ENCODE measurements around the gene RPEL1.

RPEL1 gene

DNA sequence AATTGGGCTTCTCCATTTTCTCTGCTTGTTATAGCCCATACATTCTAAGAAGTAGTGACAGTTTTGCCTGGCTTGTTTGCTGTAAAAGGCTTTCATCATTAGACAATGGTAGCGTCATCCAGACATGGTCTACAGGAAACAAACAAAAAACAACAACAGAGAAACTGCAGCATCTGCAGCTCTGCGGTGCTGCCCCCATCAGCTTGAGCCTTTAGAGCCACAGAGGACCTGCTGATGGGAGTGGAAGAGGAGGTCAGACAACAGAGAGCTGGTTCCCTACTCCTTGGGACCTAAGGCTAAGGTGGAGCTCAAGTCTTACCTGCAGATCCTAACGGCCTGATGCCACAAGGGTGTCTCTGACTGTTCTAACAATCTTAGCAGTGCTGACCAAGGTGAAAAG is 34.3 kb downstream of the RPEL1 start:
- no peak for DNase-seq (ENCODE audit: low read depth in 2 of 2)

DNA sequence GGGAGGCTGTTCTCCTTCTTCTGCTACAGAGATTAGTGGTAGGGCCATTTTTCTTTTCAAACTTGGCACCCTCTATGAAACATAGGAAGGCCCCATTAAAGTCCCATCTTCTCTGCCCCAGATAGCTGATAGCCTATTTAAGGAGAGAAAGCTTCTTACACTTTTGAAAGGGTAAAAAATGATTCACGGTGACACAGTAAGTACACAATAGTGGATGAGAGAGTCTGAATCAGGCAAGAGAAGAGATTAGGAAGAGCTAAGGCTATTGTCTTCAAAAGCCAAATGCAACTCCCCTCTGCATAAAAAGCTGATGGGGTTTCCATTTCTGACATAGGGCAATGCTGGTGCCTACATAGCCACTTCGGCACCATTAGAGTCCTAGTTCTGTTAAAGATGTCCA is 34.8 kb downstream of the RPEL1 start:
- no peak for DNase-seq (ENCODE audit: low read depth in 2 of 2)

- DNase-seq (ENCODE audit: low read depth in 2 of 2), result no peak
These were observed 36.1 kb downstream of the RPEL1 start for GRCh38 chr10:103281753-103282152.

DNA sequence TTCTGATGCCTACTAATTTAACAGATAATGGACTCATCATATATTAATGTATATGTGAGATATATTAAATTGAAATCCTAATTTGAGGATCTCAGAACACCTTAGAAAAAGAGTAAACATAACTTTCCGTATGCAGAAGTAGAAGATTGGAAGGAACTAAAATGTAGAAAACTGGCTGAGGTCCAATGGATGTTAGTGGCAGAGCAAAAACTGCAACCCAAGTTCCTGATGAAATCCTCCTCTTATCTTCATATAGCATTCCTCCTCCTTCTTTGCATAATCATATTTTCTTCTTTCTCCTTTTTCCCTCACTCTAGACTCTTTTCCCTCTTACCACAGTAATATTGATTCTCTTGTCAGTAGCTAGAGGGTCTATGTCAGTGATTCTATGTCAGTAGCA is 37.3 kb downstream of the RPEL1 start:
- DNase-seq (ENCODE audit: low read depth in 2 of 2), result no peak

- no peak for DNase-seq (ENCODE audit: low read depth in 2 of 2)
These were observed 38.5 kb downstream of the RPEL1 start for GRCh38 chr10:103284170-103284569.

DNA sequence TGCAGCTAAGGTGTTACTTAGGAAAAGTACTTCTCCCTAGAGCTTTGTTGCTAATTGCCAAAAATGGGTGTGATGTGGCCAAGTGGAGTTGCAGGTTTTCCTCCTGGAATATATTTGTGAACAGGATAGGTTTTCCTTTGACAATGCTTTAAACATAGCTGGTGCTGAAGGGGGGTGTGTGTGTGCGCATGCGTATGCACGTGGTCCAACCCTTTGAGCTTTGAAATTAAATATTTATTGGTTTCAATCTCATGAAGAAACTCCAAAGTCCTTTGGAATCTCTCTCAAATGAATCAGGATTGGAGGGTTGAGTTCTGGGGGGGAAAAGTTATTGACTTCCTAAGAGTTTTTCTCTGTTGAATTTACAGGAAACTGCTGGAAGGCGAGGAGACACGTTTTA is 42.3 kb downstream of the RPEL1 start:
- DNase-seq (ENCODE audit: low read depth in 2 of 2), result no peak

- no peak for DNase-seq (ENCODE audit: low read depth in 2 of 2)
These were observed 45.9 kb downstream of the RPEL1 start for GRCh38 chr10:103291588-103291987.

- no peak for DNase-seq (ENCODE audit: low read depth in 2 of 2)
These were observed 49.8 kb downstream of the RPEL1 start for GRCh38 chr10:103295374-103296015.

Measured in stimulated activated CD8-positive, alpha-beta memory T cell treated with anti-CD3 and anti-CD28 coated beads, Interleukin-15, amount 100 ng/mL, for 48 hours (primary cell).